Ovary (tissue), 9 donors: ENCODE measurements around the gene INPP5E. TPM values are rescaled to one million over a fixed set of nuclear protein-coding genes. Genes with fewer than 3 reads are reported as not detected.

ENCODE experiments used
- DNase-seq, 5 donors: peaks; one replicate each; pipeline ENCODE4 v3.0.0-alpha.2; 2019 to 2020
- H3K27ac ChIP-seq, 2 donors: fragments of 200-600 bp; one replicate each; pipeline versions ENCODE4 v1.5.1 to v1.8.0; 2019 to 2022
- H3K27me3 ChIP-seq: fragments of 200-600 bp; one replicate; pipeline ENCODE4 v1.8.0; 2022
- H3K36me3 ChIP-seq: fragments of 200-600 bp; sonication (generic); one replicate; pipeline ENCODE4 v1.5.1; 2019
- H3K4me1 ChIP-seq: one replicate; pipeline ENCODE4 v1.8.1; 2013; ENCODE audit warnings: mild to moderate bottlenecking, moderate library complexity; ENCODE audit not compliant: insufficient read depth
- H3K4me3 ChIP-seq: fragments of 200-600 bp; sonication (generic); one replicate; pipeline ENCODE4 v1.5.1; 2017
- H3K9me3 ChIP-seq, 2 donors: fragments of 200-600 bp in 1 of 2; sonication (generic) in 1 of 2; one replicate each; pipeline versions ENCODE4 v1.5.1 to v1.8.1; 2013 to 2019; ENCODE audit warnings: mild to moderate bottlenecking in 1 of 2, moderate library complexity in 1 of 2
- CTCF ChIP-seq, 3 donors: fragments of 450-650 bp in 2 of 3; fragments of 200-600 bp in 1 of 3; IDR thresholded peaks; one replicate each; pipeline versions ENCODE4 v1.5.1 to v1.8.0; 2016 to 2022; ENCODE audit warnings: antibody characterized with exemption in 3 of 3, mild to moderate bottlenecking in 1 of 3
- EP300 ChIP-seq: sonication (generic); formaldehyde crosslinking; IDR thresholded peaks from one replicate; pipeline ENCODE4 v1.6.1; 2017; ENCODE audit warnings: antibody characterized with exemption
- POLR2A ChIP-seq: fragments of 450-650 bp; IDR thresholded peaks from one replicate; pipeline ENCODE4 v1.6.1; 2017; ENCODE audit warnings: antibody characterized with exemption, mild to moderate bottlenecking, moderate library complexity
- WGBS, 3 donors: extraction: QIAGEN DNeasy Blood & Tissue Kit in 1 of 3; methylation state at CpG; one replicate each; pipeline versions ENCODE4 v1.1.5 to v1.1.7; 2013 to 2017; 5-methylcytosine and 5-hydroxymethylcytosine counted together
- intact Hi-C, 4 donors: fragments of 100-400 bp; cut with DNase I; formaldehyde crosslinking; loops; one replicate each; pipeline versions ENCODE4 v1.11.0 to v1.15.1; 2022 to 2023
- polyA plus RNA-seq, 2 donors: library from polyadenylated mRNA; stranded (reverse); fragments of 200-250 nt in 1 of 2; fragments of 350-450 nt in 1 of 2; fragmentation: Illumina TruSeq in 1 of 2; extraction: RNeasy Lipid Tissue Mini Kit (QIAGEN cat#74804) in 1 of 2; gene quantifications; one replicate each; pipeline ENCODE4 v1.2.3, GENCODE V29; 2013 to 2014
- total RNA-seq, 7 donors: library from RNA; depleted of rRNA in 2 of 7; stranded (reverse); fragments of >200 nt in 2 of 7; fragmentation: NEBNext Ultra II Directional in 3 of 7; extraction: Animal tissue kit (Norgen Biotek cat#: 25700) in 3 of 7; gene quantifications; one replicate each; pipeline versions ENCODE4 v1.1.0 to v1.2.4, GENCODE V29; 2016 to 2023
- donor health status: DM: no; HTN: no; CAD: no; lungs with moderate emphysema.
- donor health status: DM: no; HTN: no; CAD: no.
- donor health status: Bipolar disorder and iron deficiency.
- donor health status: DM: yes; HTN: yes; CAD: no.
- donor health status: DM: no; HTN: no; CAD: no.
- donor health status: DM: yes; HTN: yes; CAD: no.

The INPP5E gene
- total and polyA plus RNA-seq, 9 donors, result 3.4 to 18.5 (median 15.0) TPM

DNA sequence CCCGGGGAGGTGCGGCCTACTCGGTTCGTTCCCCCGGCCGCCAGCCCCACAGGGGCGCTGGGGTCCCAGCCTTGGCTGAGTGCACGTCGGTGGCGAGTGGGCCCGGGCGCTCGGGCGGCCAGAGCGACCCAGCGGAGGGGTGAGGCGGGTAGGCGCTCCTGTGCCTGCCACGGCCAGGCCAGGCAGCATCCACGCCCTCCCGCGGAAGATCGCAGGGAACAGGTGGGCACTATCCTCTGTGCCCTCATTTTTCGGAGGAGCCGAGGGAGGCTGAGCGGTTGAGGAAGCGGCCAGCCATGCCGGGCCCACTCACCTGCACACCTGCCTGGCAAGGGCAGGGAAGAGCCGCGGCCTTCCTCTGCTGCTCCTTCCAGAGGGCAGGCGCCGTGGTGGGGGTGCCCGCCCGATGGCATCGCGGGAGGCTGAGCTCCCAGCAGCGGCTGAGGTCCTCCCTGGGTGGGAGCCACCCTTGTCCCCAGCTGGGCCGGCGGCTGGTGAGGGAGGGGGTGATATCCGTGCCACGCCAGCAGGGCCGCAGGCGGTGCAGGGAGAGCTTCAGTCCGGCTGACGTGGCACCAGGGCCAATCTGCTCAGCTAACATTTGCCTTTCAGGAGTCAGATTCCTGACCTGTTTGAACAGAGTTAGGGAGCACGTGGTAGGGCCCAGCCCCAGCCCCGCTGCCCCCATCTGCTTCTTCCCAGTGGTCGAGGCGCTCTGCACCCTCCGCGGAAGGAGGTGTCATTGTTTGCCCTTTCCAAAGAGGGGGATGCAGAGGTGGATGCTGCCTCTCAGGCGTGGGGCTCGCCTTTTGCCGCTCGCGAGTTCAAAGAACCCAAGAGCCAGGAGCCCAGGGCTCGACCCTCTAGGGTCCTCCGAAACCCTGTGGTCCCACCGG is 44.8 kb upstream of the INPP5E start:
- WGBS, 3 donors, result 26 to 61% (median 40%) methylated on average over 36 to 59 of the region's 59 CpGs
- intact Hi-C loops, result loop anchor here in 1 of 4 donors (10.0 kb wide), 1 partner anchor 60 kb away; the partner anchor contains the start of gene NOTCH1
- peak in 3 of 5 donors; percentile 43 to 65 (median 47) for DNase-seq
- Histone ChIP-seq H3K4me3 (peak overlapping the region; percentile 62), H3K27me3 (no peaks in the 10 kb centered on the region), H3K9me3 (no peaks in the 10 kb centered on the region), H3K27ac (peak overlapping the region in 1 of 2 donors; percentile 100), H3K36me3 (no peaks in the 10 kb centered on the region), H3K4me1 (peaks cover 10% of the 10 kb centered on the region)
- no peak for TF ChIP-seq CTCF (IDR thresholded peaks at IDR 0.05)
- TF ChIP-seq EP300, result no peak
- no peak for TF ChIP-seq POLR2A

DNA sequence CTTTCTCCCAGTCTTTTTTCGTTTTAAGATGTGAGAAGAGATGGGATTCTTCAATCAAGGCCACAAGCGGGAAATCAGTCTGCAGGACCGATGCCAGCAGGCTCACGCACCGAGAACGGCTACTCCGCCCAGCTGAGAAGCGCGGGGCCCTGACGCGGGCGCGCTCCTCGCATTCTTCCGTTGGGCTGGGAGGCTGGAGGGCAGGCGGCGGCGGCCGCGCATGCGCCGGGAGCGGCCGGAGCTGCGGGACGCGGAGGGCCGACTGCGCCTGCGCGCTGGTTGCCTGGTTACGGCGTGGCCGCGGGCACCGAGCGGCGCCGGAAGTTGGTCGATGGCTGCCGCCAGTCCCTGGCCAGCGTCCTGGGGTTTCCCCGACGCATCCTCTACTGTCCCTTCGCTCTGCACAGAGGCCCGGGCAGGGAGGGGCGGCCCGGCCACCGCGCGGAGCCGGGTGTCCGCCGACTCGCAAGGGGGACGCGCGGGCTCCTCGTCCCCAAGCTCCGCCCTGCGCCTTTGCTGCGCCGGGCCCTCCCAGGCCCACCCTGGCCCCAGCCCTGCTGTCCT is 44.0 kb upstream of the INPP5E start:
- no peaks in the 10 kb centered on the region for H3K36me3 ChIP-seq
- intact Hi-C loops, result loop anchor here in 1 of 4 donors (10.0 kb wide), 1 partner anchor 61 kb away; the partner anchor contains the start of gene NOTCH1
- peaks cover 10% of the 10 kb centered on the region for H3K4me1 ChIP-seq
- 1 to 2% (median 1%) methylated on average over 29 to 63 of the region's 63 CpGs for WGBS, 3 donors
- peak overlapping the region; percentile 62 for H3K4me3 ChIP-seq
- H3K27me3 ChIP-seq, result no peaks in the 10 kb centered on the region
- no peaks in the 10 kb centered on the region for H3K9me3 ChIP-seq
- peak overlapping the region; percentile 84 to 100 for H3K27ac ChIP-seq
- TF ChIP-seq POLR2A (peak; percentile 38), EP300 (peak; percentile 18), CTCF (IDR thresholded peaks at IDR 0.05) (no peak)
- peak; percentile 92 to 97 (median 95) for DNase-seq

DNA sequence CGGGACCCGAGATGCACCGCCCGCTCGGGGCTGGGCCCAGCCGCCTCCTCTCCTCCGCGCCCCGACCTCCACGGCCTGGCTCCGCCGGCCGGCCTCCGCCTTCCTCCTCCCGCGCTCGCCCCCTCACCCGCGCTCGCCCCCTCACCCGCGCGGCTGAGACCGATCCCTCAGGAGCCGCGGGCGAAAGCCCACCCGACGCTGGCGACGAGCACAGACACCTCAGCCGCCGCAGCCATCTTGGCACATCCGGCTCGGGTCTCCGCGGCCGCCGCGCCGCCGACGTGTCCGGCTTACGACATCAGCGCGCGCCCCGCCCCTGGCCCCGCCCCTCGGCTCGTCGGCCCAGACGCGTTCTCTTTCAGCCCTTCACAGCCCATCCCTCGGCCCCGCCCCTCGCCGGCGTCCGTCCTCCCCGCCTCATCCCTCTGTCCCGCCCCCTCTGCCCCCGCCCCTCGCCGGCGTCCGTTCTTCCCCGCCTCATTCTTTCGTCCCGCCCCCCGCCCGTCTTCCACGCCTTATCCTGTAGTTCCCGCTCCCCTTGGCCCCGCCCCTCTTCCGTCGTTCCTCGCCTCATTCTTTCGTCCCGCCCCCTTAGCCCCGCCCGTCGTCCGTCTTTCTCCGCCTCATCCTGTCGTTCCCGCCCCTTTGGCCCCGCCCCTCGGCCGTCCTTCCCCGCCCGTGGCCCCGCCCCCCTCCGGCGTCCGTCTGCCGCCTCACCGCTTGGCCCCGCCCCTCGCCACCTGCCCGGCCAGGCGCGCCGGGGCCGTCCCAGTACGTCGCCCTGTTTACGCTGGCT is 43.3 kb upstream of the INPP5E start, which contains the start of gene SEC16A:
Gene SEC16A, minus strand, starts transcription at position 248 of the 796 bp plus-strand sequence. CDS start 5,425 bp downstream, outside the sequence.
- Histone ChIP-seq H3K4me3 (peak within 1 kb of the TSS; percentile 92), H3K27ac (peak within 1 kb of the TSS; percentile 86 to 100), H3K4me1 (peaks cover 10% of the 10 kb centered on the region), H3K9me3 (no peaks in the 10 kb centered on the region), H3K36me3 (no peaks in the 10 kb centered on the region), H3K27me3 (no peaks in the 10 kb centered on the region)
- 0 to 1% (median 1%) methylated on average over 42 to 109 of the region's 109 CpGs for WGBS, 3 donors
- peak; percentile 100 for DNase-seq
- intact Hi-C loops, result loop anchor here in 1 of 4 donors (10.0 kb wide), 1 partner anchor 62 kb away; the partner anchor contains the start of gene NOTCH1
- TF ChIP-seq EP300, result no peak
- peak; percentile 96 for TF ChIP-seq POLR2A

DNA sequence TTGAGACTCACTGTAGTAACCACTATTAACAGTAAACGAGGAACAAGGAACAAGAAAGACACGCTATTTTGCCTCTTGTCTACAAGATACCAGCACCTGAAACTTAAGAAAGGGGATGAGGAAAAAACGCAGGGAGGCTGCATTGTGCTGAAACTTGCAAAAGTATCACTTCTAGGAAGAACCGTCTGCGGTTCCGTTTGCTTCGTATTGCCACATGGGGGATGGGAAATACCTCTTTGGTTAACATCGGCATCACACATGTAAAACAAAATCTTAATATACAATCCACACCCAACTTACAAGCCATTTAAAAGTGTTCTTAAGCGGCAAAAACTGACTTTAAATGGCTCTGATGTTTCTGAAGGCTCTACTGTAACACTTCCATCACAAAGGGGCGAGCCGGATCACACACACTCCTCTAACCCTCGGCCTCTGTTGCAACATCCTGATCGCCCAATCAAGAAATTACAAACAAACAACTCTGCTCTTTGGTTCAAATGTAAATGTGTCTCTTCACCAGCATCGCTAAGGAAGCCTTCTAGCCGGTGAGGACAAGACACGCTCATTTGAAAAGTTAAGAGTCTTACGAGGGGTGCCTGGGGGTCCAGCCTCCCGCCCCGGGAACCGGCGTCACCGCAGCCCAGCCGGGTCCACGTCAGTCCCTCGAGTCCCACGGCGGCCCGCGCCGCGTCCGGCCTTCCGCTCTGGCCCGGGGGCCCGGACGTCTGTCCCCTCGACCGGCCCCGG is 42.6 kb upstream of the INPP5E start:
- H3K9me3 ChIP-seq, result no peaks in the 10 kb centered on the region
- no peaks in the 10 kb centered on the region for H3K36me3 ChIP-seq
- H3K4me3 ChIP-seq, result peak overlapping the region; percentile 92
- TF ChIP-seq EP300 (no peak), CTCF (IDR thresholded peaks at IDR 0.05) (no peak), POLR2A (no peak)
- no peaks in the 10 kb centered on the region for H3K27me3 ChIP-seq
- intact Hi-C loops, result loop anchor here in 1 of 4 donors (10.0 kb wide), 1 partner anchor 63 kb away; the partner anchor contains the start of gene NOTCH1
- 0 to 2% (median 0%) methylated on average over 39 of the region's 39 CpGs for WGBS, 3 donors
- H3K27ac ChIP-seq, result peak overlapping the region; percentile 86 to 100
- no peak for DNase-seq
- H3K4me1 ChIP-seq, result peaks cover 10% of the 10 kb centered on the region
